ENCODE data around the gene TMIE.

TMIE gene

DNA sequence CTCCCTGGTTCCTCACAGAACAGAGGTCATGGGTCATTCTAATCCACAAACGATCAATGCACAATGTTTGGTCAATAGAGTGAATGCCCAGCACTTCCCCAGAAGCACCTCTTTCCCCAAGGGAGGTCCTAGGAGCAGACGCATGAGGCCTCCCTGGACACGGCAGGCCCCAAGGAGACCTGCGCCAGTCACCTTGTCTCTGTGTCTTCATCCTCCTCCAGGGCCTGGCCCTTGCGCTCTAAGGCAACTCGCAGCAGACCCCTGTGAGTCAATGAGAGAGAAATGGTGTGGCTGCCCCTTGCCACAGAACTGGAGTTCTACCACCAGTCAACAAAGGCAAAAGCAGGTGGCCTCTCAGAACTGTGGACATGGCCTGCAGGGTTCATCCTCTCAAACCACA is 25.8 kb upstream of the TMIE start:
- no peaks in the 10 kb centered on the region for H3K9me3 ChIP-seq (ENCODE audit: control insufficient read depth, insufficient read depth, low read length)
- no peak overlapping the region for H3K27ac ChIP-seq (ENCODE audit: low read depth, low read length)
- H3K36me3 ChIP-seq (ENCODE audit: control insufficient read depth, low read length): no peaks in the 10 kb centered on the region
- TF ChIP-seq, protein P1, sequence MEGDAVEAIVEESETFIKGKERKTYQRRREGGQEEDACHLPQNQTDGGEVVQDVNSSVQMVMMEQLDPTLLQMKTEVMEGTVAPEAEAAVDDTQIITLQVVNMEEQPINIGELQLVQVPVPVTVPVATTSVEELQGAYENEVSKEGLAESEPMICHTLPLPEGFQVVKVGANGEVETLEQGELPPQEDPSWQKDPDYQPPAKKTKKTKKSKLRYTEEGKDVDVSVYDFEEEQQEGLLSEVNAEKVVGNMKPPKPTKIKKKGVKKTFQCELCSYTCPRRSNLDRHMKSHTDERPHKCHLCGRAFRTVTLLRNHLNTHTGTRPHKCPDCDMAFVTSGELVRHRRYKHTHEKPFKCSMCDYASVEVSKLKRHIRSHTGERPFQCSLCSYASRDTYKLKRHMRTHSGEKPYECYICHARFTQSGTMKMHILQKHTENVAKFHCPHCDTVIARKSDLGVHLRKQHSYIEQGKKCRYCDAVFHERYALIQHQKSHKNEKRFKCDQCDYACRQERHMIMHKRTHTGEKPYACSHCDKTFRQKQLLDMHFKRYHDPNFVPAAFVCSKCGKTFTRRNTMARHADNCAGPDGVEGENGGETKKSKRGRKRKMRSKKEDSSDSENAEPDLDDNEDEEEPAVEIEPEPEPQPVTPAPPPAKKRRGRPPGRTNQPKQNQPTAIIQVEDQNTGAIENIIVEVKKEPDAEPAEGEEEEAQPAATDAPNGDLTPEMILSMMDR (IDR thresholded peaks at IDR 0.05; ENCODE audit: low read depth, low read length, poor library complexity, severe bottlenecking): no peak
- TF ChIP-seq EZH2phosphoT487 (IDR thresholded peaks at IDR 0.05; ENCODE audit: borderline replicate concordance, low read length): no peak
- no peak overlapping the region for H3K4me3 ChIP-seq (ENCODE audit: low read length)
- H4K20me1 ChIP-seq (ENCODE audit: control insufficient read depth, insufficient read depth, low read depth, low read length): no peaks in the 10 kb centered on the region
- no peaks in the 10 kb centered on the region for H3F3A ChIP-seq (ENCODE audit: control insufficient read depth, insufficient read depth)
- no peaks in the 10 kb centered on the region for H3K9me2 ChIP-seq (replicated peaks; ENCODE audit: control insufficient read depth, low read length)
- H3K4me1 ChIP-seq (ENCODE audit: control insufficient read depth, low read length): no peaks in the 10 kb centered on the region
- no peak overlapping the region for H3K4me2 ChIP-seq (ENCODE audit: low read length)
- H3K79me2 ChIP-seq (ENCODE audit: control insufficient read depth, low read length): no peaks in the 10 kb centered on the region
- peaks cover 11% of the 10 kb centered on the region for H3K27me3 ChIP-seq (ENCODE audit: control insufficient read depth, low read length)

DNA sequence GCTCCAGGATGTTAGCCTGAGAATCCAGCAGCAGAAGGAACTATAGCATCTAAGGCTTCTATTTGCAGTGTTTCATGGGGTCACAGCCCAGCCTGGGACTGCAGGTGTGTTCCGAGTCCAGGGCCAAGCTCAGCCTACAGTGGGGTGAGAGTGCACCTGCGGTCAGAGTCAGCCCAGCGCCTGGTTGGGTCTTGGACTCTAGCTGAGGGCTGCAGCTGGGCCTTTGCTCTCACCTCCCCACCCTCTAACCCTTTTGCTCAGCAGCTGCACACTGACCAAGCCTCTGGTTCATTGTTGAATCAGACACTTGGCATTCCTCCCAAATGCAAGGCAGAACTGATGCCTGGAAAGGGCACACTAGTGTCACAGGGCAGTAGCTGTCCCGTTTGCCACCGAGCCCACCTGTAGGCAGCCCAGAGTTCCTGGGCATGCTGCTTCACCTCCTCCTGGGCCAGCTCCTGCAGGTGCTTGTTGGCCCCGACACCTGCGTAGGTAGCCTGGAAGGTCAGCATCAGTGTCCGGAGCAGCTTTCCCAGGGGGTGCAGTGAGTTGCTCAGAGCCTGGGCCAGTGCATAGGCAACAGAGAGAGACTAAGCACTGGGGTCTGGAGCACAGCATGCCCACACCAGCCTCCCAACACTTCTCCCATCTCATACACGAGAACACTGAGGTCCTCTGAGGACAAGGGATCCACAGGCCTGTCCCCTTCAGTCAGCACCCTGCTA is 25.2 kb upstream of the TMIE start:
- peaks cover 11% of the 10 kb centered on the region for H3K27me3 ChIP-seq (ENCODE audit: control insufficient read depth, low read length)
- no peaks in the 10 kb centered on the region for H3K79me2 ChIP-seq (ENCODE audit: control insufficient read depth, low read length)
- no peak overlapping the region for H3K4me3 ChIP-seq (ENCODE audit: low read length)
- TF ChIP-seq, protein P1 (IDR thresholded peaks at IDR 0.05; ENCODE audit: low read depth, low read length, poor library complexity, severe bottlenecking): no peak
- TF ChIP-seq EZH2phosphoT487 (IDR thresholded peaks at IDR 0.05; ENCODE audit: borderline replicate concordance, low read length): no peak
- H4K20me1 ChIP-seq (ENCODE audit: control insufficient read depth, insufficient read depth, low read depth, low read length): no peaks in the 10 kb centered on the region
- no peaks in the 10 kb centered on the region for H3F3A ChIP-seq (ENCODE audit: control insufficient read depth, insufficient read depth)
- H3K4me1 ChIP-seq (ENCODE audit: control insufficient read depth, low read length): no peaks in the 10 kb centered on the region
- H3K4me2 ChIP-seq (ENCODE audit: low read length): no peak overlapping the region
- H3K9me2 ChIP-seq (replicated peaks; ENCODE audit: control insufficient read depth, low read length): no peaks in the 10 kb centered on the region
- no peak overlapping the region for H3K27ac ChIP-seq (ENCODE audit: low read depth, low read length)
- no peaks in the 10 kb centered on the region for H3K36me3 ChIP-seq (ENCODE audit: control insufficient read depth, low read length)
- H3K9me3 ChIP-seq (ENCODE audit: control insufficient read depth, insufficient read depth, low read length): no peaks in the 10 kb centered on the region

DNA sequence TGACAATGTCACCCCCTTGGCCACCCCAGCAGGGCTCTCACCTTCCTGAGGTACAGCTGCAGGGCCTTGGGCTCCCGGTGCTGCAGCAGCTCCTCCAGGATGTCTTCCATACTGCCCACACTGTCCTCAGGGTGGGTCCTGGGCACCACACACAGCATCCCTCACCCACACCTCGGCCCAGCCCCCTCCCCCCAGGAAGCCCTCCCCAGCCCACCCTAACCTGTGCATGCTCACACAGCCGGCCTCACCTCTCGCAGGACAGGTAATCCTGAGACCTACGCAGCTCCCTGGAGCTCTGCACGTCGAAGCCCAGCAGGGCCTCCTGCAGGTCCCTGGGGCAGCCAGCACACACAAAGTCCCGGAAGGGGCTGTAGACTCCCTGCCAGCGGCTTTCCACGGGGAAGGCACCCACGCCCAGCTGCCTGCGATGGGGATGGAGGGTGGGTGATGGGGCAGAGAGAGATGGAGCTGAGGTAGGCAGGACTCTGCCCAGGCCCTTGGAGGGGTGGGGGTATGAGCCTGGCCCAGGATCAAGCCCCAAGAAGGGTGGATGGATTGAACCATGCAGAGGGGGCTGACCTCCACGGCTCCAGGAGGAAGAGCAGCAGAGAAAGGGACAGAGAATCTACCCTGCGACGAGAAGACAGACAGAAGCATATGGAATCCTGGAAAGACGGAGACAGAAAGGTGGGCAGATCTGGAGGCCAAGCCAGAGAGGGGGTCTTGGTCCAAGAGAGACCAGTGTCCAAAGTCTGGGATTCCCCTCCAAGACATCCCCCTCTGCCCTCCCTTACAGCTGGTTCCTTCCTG is 24.4 kb upstream of the TMIE start:
- Histone ChIP-seq H3K27ac (ENCODE audit: low read depth, low read length) (no peak overlapping the region), H3K27me3 (ENCODE audit: control insufficient read depth, low read length) (peaks cover 11% of the 10 kb centered on the region), H3K9me2 (replicated peaks; ENCODE audit: control insufficient read depth, low read length) (no peaks in the 10 kb centered on the region), H3K36me3 (ENCODE audit: control insufficient read depth, low read length) (no peaks in the 10 kb centered on the region), H3K9me3 (ENCODE audit: control insufficient read depth, insufficient read depth, low read length) (no peaks in the 10 kb centered on the region), H4K20me1 (ENCODE audit: control insufficient read depth, insufficient read depth, low read depth, low read length) (no peaks in the 10 kb centered on the region), H3F3A (ENCODE audit: control insufficient read depth, insufficient read depth) (no peaks in the 10 kb centered on the region), H3K4me2 (ENCODE audit: low read length) (no peak overlapping the region), H3K79me2 (ENCODE audit: control insufficient read depth, low read length) (no peaks in the 10 kb centered on the region), H3K4me3 (ENCODE audit: low read length) (no peak overlapping the region), H3K4me1 (ENCODE audit: control insufficient read depth, low read length) (no peaks in the 10 kb centered on the region)
- no peak for TF ChIP-seq EZH2phosphoT487 (IDR thresholded peaks at IDR 0.05; ENCODE audit: borderline replicate concordance, low read length)
- TF ChIP-seq, protein P1 (IDR thresholded peaks at IDR 0.05; ENCODE audit: low read depth, low read length, poor library complexity, severe bottlenecking): no peak
